Erythroblast (primary cell): ENCODE results near the gene GTF2E1.

Source experiments
- GATA1 ChIP-seq: IDR thresholded peaks from 2 replicates; pipeline ENCODE4 v1.6.1; 2011; ENCODE audit warnings: low read depth, mild to moderate bottlenecking, control low read depth, low read length, moderate library complexity
- POLR2A ChIP-seq: IDR thresholded peaks from 2 replicates; pipeline ENCODE4 v1.6.1; 2011; ENCODE audit warnings: mild to moderate bottlenecking, low read length

GRCh38 chr3:120743556-120744195 lies 1.1 kb downstream of the GTF2E1 start:
- TF ChIP-seq POLR2A (no peak), GATA1 (no peak)
